ENCODE measurements around the gene RNF212.

RNF212 gene

DNA sequence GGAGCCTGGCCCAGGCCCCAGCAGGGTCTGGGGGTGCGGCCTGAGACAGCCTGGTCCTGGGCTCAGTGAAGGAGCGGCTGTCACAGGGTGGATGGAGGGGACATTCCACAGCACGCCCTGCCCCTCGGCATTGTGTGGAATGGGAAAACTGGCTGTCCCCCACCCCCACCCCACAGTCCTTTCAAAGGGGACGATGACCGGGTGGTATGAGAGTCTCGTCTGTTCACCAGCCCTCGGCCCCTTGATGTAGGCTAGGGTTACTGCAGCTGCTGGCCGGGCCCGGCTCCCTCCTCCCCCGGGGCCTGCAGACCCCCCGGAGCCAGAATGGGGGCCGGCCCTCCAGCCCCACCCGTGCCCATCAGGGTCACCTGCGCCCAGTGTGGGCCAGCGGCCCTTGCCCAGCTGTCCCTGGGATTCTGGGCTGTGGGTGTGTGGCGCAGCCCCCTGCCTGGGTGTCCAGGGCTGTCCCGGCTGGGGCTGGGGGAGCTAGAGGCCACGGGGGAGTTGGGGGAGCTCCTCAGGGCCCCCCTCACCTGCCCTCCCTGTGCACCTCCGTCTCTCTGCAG is 90.2 kb downstream of the RNF212 start:
- in situ Hi-C loops (cut with MboI; ENCODE audit: low sequenced_read_pairs), result no loop called here

DNA sequence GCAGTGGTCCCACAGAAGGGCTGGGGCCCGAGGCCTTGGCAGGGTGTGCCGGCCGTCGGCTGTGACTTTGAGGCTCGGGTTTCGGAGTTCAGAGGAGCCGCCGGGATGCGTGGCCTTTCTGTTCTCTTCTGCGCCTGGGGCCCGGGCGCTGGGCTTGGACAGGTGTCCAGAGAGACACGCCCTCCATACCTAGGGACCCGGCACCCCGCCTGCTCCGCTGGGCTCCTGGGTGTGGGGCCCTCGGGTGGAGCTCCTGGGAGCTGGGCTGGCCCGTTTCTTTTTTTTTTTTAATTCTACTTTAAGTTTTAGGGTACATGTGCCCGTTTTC is 90.7 kb downstream of the RNF212 start:
- in situ Hi-C loops (cut with MboI; ENCODE audit: low sequenced_read_pairs), result no loop called here

DNA sequence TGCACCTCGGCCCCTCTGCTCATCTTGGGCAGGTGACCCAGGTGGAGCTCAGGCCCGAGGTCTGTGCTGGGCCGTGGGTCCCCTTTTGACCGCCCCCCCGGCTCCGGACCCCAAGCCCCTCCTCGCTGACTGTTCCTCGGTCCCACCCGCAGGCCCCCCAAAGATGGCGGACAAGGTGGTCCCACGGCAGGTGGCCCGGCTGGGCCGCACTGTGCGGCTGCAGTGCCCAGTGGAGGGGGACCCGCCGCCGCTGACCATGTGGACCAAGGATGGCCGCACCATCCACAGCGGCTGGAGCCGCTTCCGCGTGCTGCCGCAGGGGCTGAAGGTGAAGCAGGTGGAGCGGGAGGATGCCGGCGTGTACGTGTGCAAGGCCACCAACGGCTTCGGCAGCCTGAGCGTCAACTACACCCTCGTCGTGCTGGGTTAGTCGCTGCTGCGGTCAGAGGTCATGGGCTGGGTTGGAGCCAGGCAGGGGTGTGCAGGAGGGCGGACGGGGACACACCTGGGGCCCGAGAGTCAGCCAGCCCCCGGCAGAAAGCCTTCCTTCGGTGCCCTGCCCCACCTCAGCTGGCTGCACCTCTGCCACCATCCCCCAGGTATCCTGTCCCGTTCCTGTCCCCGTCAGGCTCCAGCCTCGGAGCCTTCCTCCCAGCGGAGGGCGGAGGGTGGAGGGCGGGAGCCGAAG is 91.2 kb downstream of the RNF212 start:
- in situ Hi-C loops (cut with MboI; ENCODE audit: low sequenced_read_pairs), result no loop called here
